Measurements from ENCODE around the gene RASSF1.

Gene RASSF1

DNA sequence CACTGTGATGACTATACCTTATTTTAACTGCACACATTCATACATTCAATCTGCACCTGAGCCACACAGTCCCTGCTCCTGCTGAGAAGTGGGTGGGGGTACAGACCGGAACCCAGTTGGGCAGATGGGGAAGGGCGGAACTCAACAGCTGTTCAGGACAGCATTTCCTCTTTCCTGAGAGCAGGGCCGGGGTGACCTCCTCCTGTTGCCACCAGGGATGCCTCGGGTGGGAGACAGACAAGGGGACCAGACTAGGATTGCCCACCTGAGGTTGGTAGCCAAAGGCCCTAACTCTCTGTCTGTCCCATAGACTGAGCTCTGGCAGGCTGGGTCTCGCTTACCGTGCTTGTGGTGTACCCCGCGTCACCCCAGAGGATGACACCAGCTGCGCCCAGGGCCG is 22.0 kb downstream of the RASSF1 start:
- peaks cover 53% of the 10 kb centered on the region for H3K4me1 ChIP-seq (ENCODE audit: insufficient read depth, low read length, severe bottlenecking)
- TF ChIP-seq, protein P1, sequence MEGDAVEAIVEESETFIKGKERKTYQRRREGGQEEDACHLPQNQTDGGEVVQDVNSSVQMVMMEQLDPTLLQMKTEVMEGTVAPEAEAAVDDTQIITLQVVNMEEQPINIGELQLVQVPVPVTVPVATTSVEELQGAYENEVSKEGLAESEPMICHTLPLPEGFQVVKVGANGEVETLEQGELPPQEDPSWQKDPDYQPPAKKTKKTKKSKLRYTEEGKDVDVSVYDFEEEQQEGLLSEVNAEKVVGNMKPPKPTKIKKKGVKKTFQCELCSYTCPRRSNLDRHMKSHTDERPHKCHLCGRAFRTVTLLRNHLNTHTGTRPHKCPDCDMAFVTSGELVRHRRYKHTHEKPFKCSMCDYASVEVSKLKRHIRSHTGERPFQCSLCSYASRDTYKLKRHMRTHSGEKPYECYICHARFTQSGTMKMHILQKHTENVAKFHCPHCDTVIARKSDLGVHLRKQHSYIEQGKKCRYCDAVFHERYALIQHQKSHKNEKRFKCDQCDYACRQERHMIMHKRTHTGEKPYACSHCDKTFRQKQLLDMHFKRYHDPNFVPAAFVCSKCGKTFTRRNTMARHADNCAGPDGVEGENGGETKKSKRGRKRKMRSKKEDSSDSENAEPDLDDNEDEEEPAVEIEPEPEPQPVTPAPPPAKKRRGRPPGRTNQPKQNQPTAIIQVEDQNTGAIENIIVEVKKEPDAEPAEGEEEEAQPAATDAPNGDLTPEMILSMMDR (IDR thresholded peaks at IDR 0.05; ENCODE audit: low read length) = no peak
- no peak for TF ChIP-seq EZH2 (IDR thresholded peaks at IDR 0.05; ENCODE audit: borderline replicate concordance, low read length)

DNA sequence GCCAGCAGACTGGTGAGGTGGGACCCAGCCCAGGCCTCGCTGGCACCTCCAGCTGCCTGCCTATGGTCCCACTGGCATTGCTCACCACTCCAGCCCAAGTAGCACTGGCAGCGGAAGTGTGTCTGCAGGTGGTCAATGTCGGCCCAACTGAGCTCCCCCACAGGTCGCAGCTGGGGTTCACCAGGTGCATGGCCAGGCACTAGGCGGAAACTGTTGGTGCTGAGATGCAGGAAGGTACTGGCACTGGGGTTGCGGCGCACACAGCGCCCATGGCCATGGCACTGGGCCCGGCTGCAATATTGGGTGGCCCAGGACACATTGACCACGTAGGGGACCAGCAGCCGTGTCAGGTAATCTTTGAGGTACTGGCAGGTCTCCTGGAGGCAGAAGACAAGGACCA is 22.5 kb downstream of the RASSF1 start:
- Histone ChIP-seq H4K20me1 (ENCODE audit: insufficient read depth, low read length) (no peaks in the 10 kb centered on the region), H3K36me3 (ENCODE audit: insufficient read depth, low read length) (no peaks in the 10 kb centered on the region), H3K79me2 (ENCODE audit: insufficient read depth, low read length) (no peaks in the 10 kb centered on the region), H3K4me3 (ENCODE audit: low read depth, low read length, poor library complexity, severe bottlenecking) (peak overlapping the region; percentile 24), H3K4me2 (ENCODE audit: low read length) (peak overlapping the region; percentile 48), H3K4me1 (ENCODE audit: insufficient read depth, low read length, severe bottlenecking) (peaks cover 53% of the 10 kb centered on the region), H3K9ac (ENCODE audit: low read length) (peak overlapping the region; percentile 17; the same call in 1 of the 2 replicates), H3K27me3 (ENCODE audit: insufficient read depth, low read length) (no peaks in the 10 kb centered on the region), H3K27ac (ENCODE audit: low read depth, low read length, poor library complexity, severe bottlenecking) (peak overlapping the region; percentile 69), H3K9me3 (ENCODE audit: low read length) (no peaks in the 10 kb centered on the region), H3K9me2 (ENCODE audit: low read depth, low read length) (no peaks in the 10 kb centered on the region), H2AFZ (ENCODE audit: low read length) (no peak overlapping the region), H3F3A (ENCODE audit: insufficient read depth, low read length) (no peaks in the 10 kb centered on the region)
- TF ChIP-seq, protein P1 (IDR thresholded peaks at IDR 0.05; ENCODE audit: low read length) = no peak
- TF ChIP-seq EZH2 (IDR thresholded peaks at IDR 0.05; ENCODE audit: borderline replicate concordance, low read length) = no peak

More for the DNA sequence above, 22.0 kb downstream of the RASSF1 start:
- no peaks in the 10 kb centered on the region for H3K9me2 ChIP-seq (ENCODE audit: low read depth, low read length)
- H3K9me3 ChIP-seq (ENCODE audit: low read length) = no peaks in the 10 kb centered on the region
- H3K27ac ChIP-seq (ENCODE audit: low read depth, low read length, poor library complexity, severe bottlenecking) = peak overlapping the region; percentile 69
- H3K36me3 ChIP-seq (ENCODE audit: insufficient read depth, low read length) = no peaks in the 10 kb centered on the region
- no peak overlapping the region for H2AFZ ChIP-seq (ENCODE audit: low read length)
- H3K9ac ChIP-seq (ENCODE audit: low read length) = no peak overlapping the region; the same call in 1 of the 2 replicates
- H3K4me2 ChIP-seq (ENCODE audit: low read length) = peak overlapping the region; percentile 48
- H3K27me3 ChIP-seq (ENCODE audit: insufficient read depth, low read length) = no peaks in the 10 kb centered on the region
- H4K20me1 ChIP-seq (ENCODE audit: insufficient read depth, low read length) = no peaks in the 10 kb centered on the region
- peak overlapping the region; percentile 24 for H3K4me3 ChIP-seq (ENCODE audit: low read depth, low read length, poor library complexity, severe bottlenecking)
- no peaks in the 10 kb centered on the region for H3K79me2 ChIP-seq (ENCODE audit: insufficient read depth, low read length)
- no peaks in the 10 kb centered on the region for H3F3A ChIP-seq (ENCODE audit: insufficient read depth, low read length)

- H4K20me1 ChIP-seq (ENCODE audit: insufficient read depth, low read length) = no peaks in the 10 kb centered on the region
- no peak overlapping the region for H2AFZ ChIP-seq (ENCODE audit: low read length)
- peak overlapping the region; percentile 26 for H3K4me3 ChIP-seq (ENCODE audit: low read depth, low read length, poor library complexity, severe bottlenecking)
- TF ChIP-seq, protein P1 (IDR thresholded peaks at IDR 0.05; ENCODE audit: low read length) = no peak
- TF ChIP-seq EZH2 (IDR thresholded peaks at IDR 0.05; ENCODE audit: borderline replicate concordance, low read length) = no peak
- peak overlapping the region; percentile 55 for H3K4me2 ChIP-seq (ENCODE audit: low read length)
- no peaks in the 10 kb centered on the region for H3K9me2 ChIP-seq (ENCODE audit: low read depth, low read length)
- peak overlapping the region; percentile 43; the same call in 1 of the 2 replicates for H3K9ac ChIP-seq (ENCODE audit: low read length)
- no peaks in the 10 kb centered on the region for H3K36me3 ChIP-seq (ENCODE audit: insufficient read depth, low read length)
- no peaks in the 10 kb centered on the region for H3K27me3 ChIP-seq (ENCODE audit: insufficient read depth, low read length)
- peaks cover 45% of the 10 kb centered on the region for H3K4me1 ChIP-seq (ENCODE audit: insufficient read depth, low read length, severe bottlenecking)
- H3F3A ChIP-seq (ENCODE audit: insufficient read depth, low read length) = no peaks in the 10 kb centered on the region
- peak overlapping the region; percentile 69 for H3K27ac ChIP-seq (ENCODE audit: low read depth, low read length, poor library complexity, severe bottlenecking)
- no peaks in the 10 kb centered on the region for H3K9me3 ChIP-seq (ENCODE audit: low read length)
- no peaks in the 10 kb centered on the region for H3K79me2 ChIP-seq (ENCODE audit: insufficient read depth, low read length)
Measured at GRCh38 chr3:50317300-50317699, 23.3 kb downstream of the RASSF1 start.

Measured in OCI-LY1 (cell line).